Astrocyte (in vitro differentiated cells and primary cell): Measurements from ENCODE around the gene TMTC2. TPM values are rescaled to one million over a fixed set of nuclear protein-coding genes. Genes with fewer than 3 reads are reported as not detected.

ENCODE experiments used
- DNase-seq: peaks from one replicate; pipeline ENCODE4 v3.0.0-alpha.2; 2010; ENCODE audit warnings: low read depth
- FAIRE-seq: peaks from 2 replicates; lab custom pipeline; 2011; peaks lifted over from hg19 to GRCh38; lab: Jason Lieb, UNC
- H2AFZ ChIP-seq: 2 replicates; pipeline ENCODE4 v1.6.0; 2012; ENCODE audit warnings: low read depth, low read length, inconsistent platforms
- H3K27ac ChIP-seq: 2 replicates; pipeline ENCODE4 v1.5.1; 2011; ENCODE audit warnings: low read depth, low read length, inconsistent platforms
- H3K27me3 ChIP-seq: 2 replicates; pipeline ENCODE4 v1.6.0; 2011; ENCODE audit warnings: low read length, inconsistent platforms; ENCODE audit not compliant: insufficient read depth
- H3K36me3 ChIP-seq: 2 replicates; pipeline ENCODE4 v1.5.1; 2011; ENCODE audit warnings: low read length, inconsistent platforms; ENCODE audit not compliant: insufficient read depth
- H3K4me1 ChIP-seq: 2 replicates; pipeline ENCODE4 v1.5.1; 2011; ENCODE audit warnings: low read length, inconsistent platforms; ENCODE audit not compliant: insufficient read depth
- H3K4me2 ChIP-seq: 2 replicates; pipeline ENCODE4 v1.6.0; 2012; ENCODE audit warnings: low read length, inconsistent platforms
- H3K4me3 ChIP-seq: 2 replicates; pipeline ENCODE4 v1.5.1; 2011; ENCODE audit warnings: low read depth, mild to moderate bottlenecking, low read length, inconsistent platforms; ENCODE audit not compliant: insufficient read depth
- H3K79me2 ChIP-seq: 2 replicates; pipeline ENCODE4 v1.6.0; 2012; ENCODE audit warnings: mild to moderate bottlenecking, low read length, inconsistent platforms; ENCODE audit not compliant: insufficient read depth
- H3K9ac ChIP-seq: 2 replicates; pipeline ENCODE4 v1.6.0; 2012; ENCODE audit warnings: mild to moderate bottlenecking, low read length, inconsistent platforms
- H3K9me3 ChIP-seq: 2 replicates; pipeline ENCODE4 v1.5.1; 2012; ENCODE audit warnings: low read depth, mild to moderate bottlenecking, low read length, inconsistent platforms; ENCODE audit not compliant: insufficient read depth
- H4K20me1 ChIP-seq: 2 replicates; pipeline ENCODE4 v1.6.0; 2012; ENCODE audit warnings: low read length, inconsistent platforms; ENCODE audit not compliant: insufficient read depth
- H3K27ac Mint-ChIP-seq: one replicate; pipeline ENCODE4 v1.8.0; 2021; ENCODE audit warnings: mild to moderate bottlenecking, mixed read lengths; ENCODE audit not compliant: unreplicated experiment
- H3K27me3 Mint-ChIP-seq: one replicate; pipeline ENCODE4 v1.8.0; 2021; ENCODE audit warnings: low read depth, mixed read lengths; ENCODE audit not compliant: unreplicated experiment
- H3K36me3 Mint-ChIP-seq: one replicate; pipeline ENCODE4 v1.8.0; 2021; ENCODE audit warnings: low read depth, mixed read lengths; ENCODE audit not compliant: unreplicated experiment
- H3K4me1 Mint-ChIP-seq: one replicate; pipeline ENCODE4 v1.8.0; 2021; ENCODE audit warnings: low read depth, mixed read lengths; ENCODE audit not compliant: unreplicated experiment
- H3K4me3 Mint-ChIP-seq: one replicate; pipeline ENCODE4 v1.8.0; 2021; ENCODE audit warnings: mild to moderate bottlenecking, moderate library complexity, mixed read lengths; ENCODE audit not compliant: unreplicated experiment
- H3K9me3 Mint-ChIP-seq: one replicate; pipeline ENCODE4 v1.8.0; 2021; ENCODE audit warnings: mild to moderate bottlenecking, mixed read lengths; ENCODE audit not compliant: unreplicated experiment
- CTCF ChIP-seq: IDR thresholded peaks from 2 replicates; pipeline ENCODE4 v1.5.1; 2011; ENCODE audit warnings: low read depth, mild to moderate bottlenecking, inconsistent platforms, low read length, moderate library complexity; ENCODE audit not compliant: insufficient read depth
- EZH2 ChIP-seq: IDR thresholded peaks from 2 replicates; pipeline ENCODE4 v1.6.1; 2012; ENCODE audit warnings: mild to moderate bottlenecking, low read length, inconsistent platforms; ENCODE audit not compliant: insufficient read depth
- total RNA-seq: library from RNA; stranded (reverse); gene quantifications from 2 replicates; pipeline ENCODE4 v1.2.1, GENCODE V29; 2021

The TMTC2 gene
- total RNA-seq, 1 donor from 2014 or later = 2.2 TPM

- no peaks in the 10 kb centered on the region for H3K27me3 ChIP-seq
- H3K36me3 Mint-ChIP-seq = no peaks in the 10 kb centered on the region
- no peaks in the 10 kb centered on the region for H3K27me3 Mint-ChIP-seq
- no peak overlapping the region for H2AFZ ChIP-seq
- no peaks in the 10 kb centered on the region for H3K36me3 ChIP-seq
- no peak overlapping the region for H3K4me2 ChIP-seq
- no peaks in the 10 kb centered on the region for H3K9me3 Mint-ChIP-seq
- no peak overlapping the region for H3K27ac ChIP-seq
- H3K9me3 ChIP-seq = no peaks in the 10 kb centered on the region
- H3K4me1 ChIP-seq = no peaks in the 10 kb centered on the region
- H3K4me3 Mint-ChIP-seq = no peak overlapping the region
- DNase-seq (no peak), FAIRE-seq (no peak)
- no peaks in the 10 kb centered on the region for H4K20me1 ChIP-seq
- H3K4me3 ChIP-seq = no peak overlapping the region
- peaks cover 4% of the 10 kb centered on the region for H3K4me1 Mint-ChIP-seq
- no peak overlapping the region for H3K9ac ChIP-seq
- no peak overlapping the region for H3K27ac Mint-ChIP-seq
- H3K79me2 ChIP-seq = no peaks in the 10 kb centered on the region
- TF ChIP-seq EZH2 (no peak), CTCF (no peak)
Measured at GRCh38 chr12:82774666-82775065, 88.0 kb downstream of the TMTC2 start.

- no peaks in the 10 kb centered on the region for H4K20me1 ChIP-seq
- Mint-ChIP-seq H3K9me3 (no peaks in the 10 kb centered on the region), H3K27me3 (no peaks in the 10 kb centered on the region), H3K4me1 (peaks cover 4% of the 10 kb centered on the region), H3K36me3 (no peaks in the 10 kb centered on the region), H3K27ac (no peak overlapping the region), H3K4me3 (no peak overlapping the region)
- no peaks in the 10 kb centered on the region for H3K4me1 ChIP-seq
- H3K36me3 ChIP-seq = no peaks in the 10 kb centered on the region
- no peaks in the 10 kb centered on the region for H3K79me2 ChIP-seq
- H3K27me3 ChIP-seq = no peaks in the 10 kb centered on the region
- no peak overlapping the region for H3K4me2 ChIP-seq
- H3K9ac ChIP-seq = no peak overlapping the region
- TF ChIP-seq CTCF (no peak), EZH2 (no peak)
- no peaks in the 10 kb centered on the region for H3K9me3 ChIP-seq
- H3K27ac ChIP-seq = no peak overlapping the region
- DNase-seq = no peak
- H2AFZ ChIP-seq = no peak overlapping the region
- H3K4me3 ChIP-seq = no peak overlapping the region
- no peak for FAIRE-seq
Measured at GRCh38 chr12:82780517-82780916, 93.8 kb downstream of the TMTC2 start.

GRCh38 chr12:82781309-82781997 lies 94.7 kb downstream of the TMTC2 start:
- no peak overlapping the region for H3K9ac ChIP-seq
- H3K9me3 ChIP-seq = no peaks in the 10 kb centered on the region
- peak; percentile 41 for DNase-seq
- Mint-ChIP-seq H3K4me1 (peaks cover 4% of the 10 kb centered on the region), H3K4me3 (no peak overlapping the region), H3K27me3 (no peaks in the 10 kb centered on the region), H3K36me3 (no peaks in the 10 kb centered on the region), H3K9me3 (no peaks in the 10 kb centered on the region), H3K27ac (no peak overlapping the region)
- TF ChIP-seq CTCF (no peak), EZH2 (no peak)
- H3K27ac ChIP-seq = no peak overlapping the region
- H2AFZ ChIP-seq = no peak overlapping the region
- no peak for FAIRE-seq
- no peak overlapping the region for H3K4me2 ChIP-seq
- no peak overlapping the region for H3K4me3 ChIP-seq
- no peaks in the 10 kb centered on the region for H3K36me3 ChIP-seq
- H4K20me1 ChIP-seq = no peaks in the 10 kb centered on the region
- no peaks in the 10 kb centered on the region for H3K4me1 ChIP-seq
- no peaks in the 10 kb centered on the region for H3K27me3 ChIP-seq
- no peaks in the 10 kb centered on the region for H3K79me2 ChIP-seq
